Tibial artery (tissue), 4 donors: ENCODE measurements around the gene CFAP58.
"Not testable (repeated sequence)": the region's sequence is repeated elsewhere in the genome, so short reads cannot be mapped to it uniquely, and the experiment has no call there.

Source experiments
- DNase-seq, 2 donors: peaks; one replicate each; pipeline ENCODE4 v3.0.0-alpha.2; 2019
- H3K27ac ChIP-seq, 2 donors: fragments of 200-600 bp; sonication (generic) in 1 of 2; 1 replicate in 1 of 2; 2 replicates in 1 of 2; pipeline ENCODE4 v1.5.1; 2018 to 2019; ENCODE audit warnings: mild to moderate bottlenecking in 1 of 2
- H3K27me3 ChIP-seq, 2 donors: fragments of 200-600 bp; sonication (generic) in 1 of 2; one replicate each; pipeline versions ENCODE4 v1.5.1 to v1.6.0; 2016 to 2019
- H3K36me3 ChIP-seq, 3 donors: fragments of 200-600 bp; sonication (generic) in 2 of 3; one replicate each; pipeline ENCODE4 v1.5.1; 2016 to 2019; ENCODE audit warnings: mild to moderate bottlenecking in 2 of 3
- H3K4me1 ChIP-seq, 4 donors: fragments of 200-600 bp; sonication (generic) in 2 of 4; 1 replicate in 3 of 4; 2 replicates in 1 of 4; pipeline ENCODE4 v1.5.1; 2016 to 2019
- H3K4me3 ChIP-seq, 2 donors: fragments of 200-600 bp; sonication (generic) in 1 of 2; 1 replicate in 1 of 2; 2 replicates in 1 of 2; pipeline ENCODE4 v1.5.1; 2018 to 2019; ENCODE audit warnings: mild to moderate bottlenecking in 2 of 2
- H3K9me3 ChIP-seq, 3 donors: fragments of 200-600 bp; sonication (generic) in 1 of 3; one replicate each; pipeline ENCODE4 v1.5.1; 2016 to 2019
- intact Hi-C: fragments of 100-400 bp; cut with DNase I; formaldehyde crosslinking; loops from one replicate; pipeline ENCODE4 v1.15.0; 2023; ENCODE audit warnings: low total_unique reads
- TF ChIP-seq, protein P1 (sequence below), 2 experiments: fragments of 200-600 bp in 1 of 2; fragments of 450-650 bp in 1 of 2; IDR thresholded peaks; one replicate each; pipeline ENCODE4 v1.5.1; 2017 to 2019; ENCODE audit warnings: antibody characterized with exemption in 2 of 2, mild to moderate bottlenecking in 1 of 2, moderate library complexity in 1 of 2

CFAP58 gene

DNA sequence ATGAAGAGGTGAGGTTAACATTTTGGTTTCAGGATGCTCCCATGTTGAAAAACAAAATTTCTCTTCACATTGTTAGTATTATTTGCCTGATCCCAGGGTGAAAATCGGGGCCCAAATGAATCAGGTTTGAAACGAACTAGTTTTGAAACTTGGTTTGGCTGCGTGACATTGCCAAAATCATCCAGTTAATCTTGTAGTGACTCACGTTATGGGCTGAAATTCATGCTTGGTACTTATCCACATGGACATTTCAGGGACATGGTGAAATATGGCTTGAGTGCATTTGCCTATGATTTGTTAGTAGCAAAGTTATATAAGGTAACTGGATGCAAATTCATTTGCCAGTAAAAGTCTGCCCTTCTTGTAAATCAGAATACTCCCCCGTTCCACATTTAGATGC is 97.3 kb downstream of the CFAP58 start:
- no peaks in the 10 kb centered on the region for H3K36me3 ChIP-seq
- intact Hi-C loops, result no loop called here
- no peak overlapping the region for H3K4me3 ChIP-seq
- H3K4me1 ChIP-seq, result peaks cover 1 to 71% (median 33%) of the 10 kb centered on the region in 4 donors
- no peaks in the 10 kb centered on the region for H3K9me3 ChIP-seq
- peak overlapping the region in 1 of 2 donors; percentile 34 for H3K27ac ChIP-seq
- peak in 1 of 2 donors; percentile 27 for DNase-seq
- no peaks in the 10 kb centered on the region for H3K27me3 ChIP-seq
- TF ChIP-seq, protein P1, sequence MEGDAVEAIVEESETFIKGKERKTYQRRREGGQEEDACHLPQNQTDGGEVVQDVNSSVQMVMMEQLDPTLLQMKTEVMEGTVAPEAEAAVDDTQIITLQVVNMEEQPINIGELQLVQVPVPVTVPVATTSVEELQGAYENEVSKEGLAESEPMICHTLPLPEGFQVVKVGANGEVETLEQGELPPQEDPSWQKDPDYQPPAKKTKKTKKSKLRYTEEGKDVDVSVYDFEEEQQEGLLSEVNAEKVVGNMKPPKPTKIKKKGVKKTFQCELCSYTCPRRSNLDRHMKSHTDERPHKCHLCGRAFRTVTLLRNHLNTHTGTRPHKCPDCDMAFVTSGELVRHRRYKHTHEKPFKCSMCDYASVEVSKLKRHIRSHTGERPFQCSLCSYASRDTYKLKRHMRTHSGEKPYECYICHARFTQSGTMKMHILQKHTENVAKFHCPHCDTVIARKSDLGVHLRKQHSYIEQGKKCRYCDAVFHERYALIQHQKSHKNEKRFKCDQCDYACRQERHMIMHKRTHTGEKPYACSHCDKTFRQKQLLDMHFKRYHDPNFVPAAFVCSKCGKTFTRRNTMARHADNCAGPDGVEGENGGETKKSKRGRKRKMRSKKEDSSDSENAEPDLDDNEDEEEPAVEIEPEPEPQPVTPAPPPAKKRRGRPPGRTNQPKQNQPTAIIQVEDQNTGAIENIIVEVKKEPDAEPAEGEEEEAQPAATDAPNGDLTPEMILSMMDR (IDR thresholded peaks at IDR 0.05), result no peak

GRCh38 chr10:104452977-104453376 is 99.3 kb downstream of the CFAP58 start:
- Histone ChIP-seq H3K27ac (no peak overlapping the region), H3K9me3 (no peaks in the 10 kb centered on the region), H3K4me1 (peaks cover 0 to 59% (median 26%) of the 10 kb centered on the region in 4 donors), H3K36me3 (no peaks in the 10 kb centered on the region), H3K27me3 (no peaks in the 10 kb centered on the region), H3K4me3 (no peak overlapping the region)
- TF ChIP-seq, protein P1 (IDR thresholded peaks at IDR 0.05), result no peak
- intact Hi-C loops, result no loop called here
- DNase-seq, result no peak

- intact Hi-C loops, result no loop called here
- TF ChIP-seq, protein P1 (IDR thresholded peaks at IDR 0.05), result no peak
- no peak for DNase-seq
- Histone ChIP-seq H3K27me3 (no peaks in the 10 kb centered on the region), H3K4me1 (peaks cover 0 to 20% (median 3%) of the 10 kb centered on the region in 4 donors), H3K36me3 (no peaks in the 10 kb centered on the region), H3K9me3 (no peaks in the 10 kb centered on the region), H3K27ac (no peak overlapping the region), H3K4me3 (no peak overlapping the region)
Measured at GRCh38 chr10:104456802-104457542, 103.3 kb downstream of the CFAP58 start.

DNA sequence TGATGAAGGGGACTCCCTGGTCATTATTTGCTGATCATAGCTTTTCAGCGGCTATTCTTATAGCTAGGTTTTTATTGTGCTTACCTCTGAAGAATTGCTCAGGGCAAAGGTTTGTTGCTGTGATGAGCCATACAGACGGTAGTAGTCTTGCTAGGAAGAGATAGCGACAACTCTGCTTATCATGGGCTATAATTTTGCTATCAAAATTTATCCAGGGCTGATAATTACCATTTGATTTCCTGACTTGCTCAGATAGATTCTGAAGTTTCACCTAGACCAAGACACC is 103.9 kb downstream of the CFAP58 start:
- no peak for DNase-seq
- TF ChIP-seq, protein P1 (IDR thresholded peaks at IDR 0.05), result no peak
- Histone ChIP-seq H3K4me1 (peaks cover 0 to 19% (median 3%) of the 10 kb centered on the region in 4 donors), H3K4me3 (no peak overlapping the region), H3K36me3 (no peaks in the 10 kb centered on the region), H3K9me3 (no peaks in the 10 kb centered on the region), H3K27ac (no peak overlapping the region), H3K27me3 (no peaks in the 10 kb centered on the region)
- intact Hi-C loops, result no loop called here

DNA sequence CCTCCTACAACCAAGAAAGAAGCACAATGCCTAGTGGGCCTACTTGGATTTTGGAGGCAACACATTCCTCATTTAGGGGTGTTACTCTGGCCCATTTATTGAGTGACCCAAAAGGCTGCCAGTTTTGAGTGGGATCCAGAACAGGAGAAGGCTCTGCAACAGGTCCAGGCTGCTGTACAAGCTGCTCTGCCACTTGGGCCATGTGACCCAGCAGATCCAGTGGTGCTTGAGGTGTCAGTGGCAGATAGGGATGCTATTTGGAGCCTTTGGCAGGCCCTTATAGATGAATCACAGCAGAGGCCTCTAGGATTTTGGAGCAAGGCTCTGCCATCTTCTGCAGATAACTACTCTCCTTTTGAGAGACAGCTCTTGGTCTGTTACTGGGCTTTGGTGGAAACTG is 111.9 kb downstream of the CFAP58 start:
- H3K36me3 ChIP-seq, intact Hi-C loops, H3K27ac ChIP-seq, H3K4me3 ChIP-seq, H3K4me1 ChIP-seq, H3K27me3 ChIP-seq, DNase-seq: not testable (repeated sequence)
- H3K9me3 ChIP-seq, result peaks cover 0 to 18% (median 0%) of the 10 kb centered on the region in 3 donors

GRCh38 chr10:104468818-104469217 is 115.2 kb downstream of the CFAP58 start:
- intact Hi-C loops, result not testable (repeated sequence)

DNA sequence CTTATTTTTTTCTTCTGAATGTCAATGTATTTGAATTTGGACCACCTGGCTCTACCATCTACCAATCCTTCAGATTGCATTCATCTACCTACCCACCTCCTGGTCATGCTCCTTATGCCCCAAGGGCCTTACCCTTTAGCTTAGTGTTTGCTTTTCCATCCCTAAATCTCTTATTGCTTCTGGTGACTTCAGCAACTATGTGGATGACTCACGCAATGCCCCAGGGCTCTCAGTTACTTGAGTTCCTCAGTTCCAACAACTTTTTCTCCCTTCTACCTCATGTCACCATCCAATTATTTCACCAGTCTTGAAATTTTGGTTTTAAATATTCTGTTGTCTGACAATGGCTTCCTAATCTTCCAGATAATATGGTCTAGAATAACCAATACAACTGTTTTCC is 118.9 kb downstream of the CFAP58 start:
- H3K9me3 ChIP-seq, result no peaks in the 10 kb centered on the region
- no peak overlapping the region for H3K4me3 ChIP-seq
- DNase-seq, result no peak
- H3K36me3 ChIP-seq, result no peaks in the 10 kb centered on the region
- TF ChIP-seq, protein P1 (IDR thresholded peaks at IDR 0.05), result no peak
- intact Hi-C loops, result no loop called here
- no peak overlapping the region for H3K27ac ChIP-seq
- H3K27me3 ChIP-seq, result no peaks in the 10 kb centered on the region
- H3K4me1 ChIP-seq, result no peaks in the 10 kb centered on the region

More at GRCh38 chr10:104468818-104469217, 115.2 kb downstream of the CFAP58 start:
- H3K9me3 ChIP-seq, H3K4me1 ChIP-seq, H3K4me3 ChIP-seq, H3K27ac ChIP-seq, DNase-seq, H3K36me3 ChIP-seq, H3K27me3 ChIP-seq: not testable (repeated sequence)
